Esophagus muscularis mucosa (tissue), 4 donors: ENCODE measurements around the gene DCAF15. TPM values are rescaled to one million over a fixed set of nuclear protein-coding genes. Genes with fewer than 3 reads are reported as not detected.

Source experiments
- DNase-seq: peaks from one replicate; pipeline ENCODE4 v3.0.0-alpha.2; 2017; ENCODE audit errors: extremely low spot score
- H3K27ac ChIP-seq, 4 donors: fragments of 200-600 bp; sonication (generic); replicated peaks in 1 of 4; 1 replicate in 3 of 4; 2 replicates in 1 of 4; pipeline ENCODE4 v1.5.1; 2016 to 2019; ENCODE audit warnings: mild to moderate bottlenecking in 1 of 4
- H3K27me3 ChIP-seq, 4 donors: fragments of 200-600 bp; sonication (generic); one replicate each; pipeline versions ENCODE4 v1.5.1 to v1.6.0; 2016 to 2019
- H3K36me3 ChIP-seq, 4 donors: fragments of 200-600 bp; sonication (generic); one replicate each; pipeline ENCODE4 v1.5.1; 2016 to 2019
- H3K4me1 ChIP-seq, 4 donors: fragments of 200-600 bp; sonication (generic); one replicate each; pipeline ENCODE4 v1.5.1; 2016 to 2019
- H3K4me3 ChIP-seq, 4 donors: fragments of 200-600 bp; sonication (generic); 1 replicate in 2 of 4; 2 replicates in 2 of 4; pipeline ENCODE4 v1.5.1; 2016 to 2019; ENCODE audit warnings: mild to moderate bottlenecking in 4 of 4, moderate library complexity in 1 of 4
- H3K9me3 ChIP-seq, 4 donors: fragments of 200-600 bp; sonication (generic); 1 replicate in 3 of 4; 2 replicates in 1 of 4; pipeline ENCODE4 v1.5.1; 2016 to 2019
- CTCF ChIP-seq, 3 experiments: fragments of 200-600 bp in 2 of 3; fragments of 450-650 bp in 1 of 3; sonication (generic) in 2 of 3; IDR thresholded peaks; one replicate each; pipeline ENCODE4 v1.5.1; 2017 to 2019; ENCODE audit warnings: antibody characterized with exemption in 3 of 3, mild to moderate bottlenecking in 2 of 3, moderate library complexity in 1 of 3
- EP300 ChIP-seq: sonication (generic); formaldehyde crosslinking; IDR thresholded peaks from one replicate; pipeline ENCODE4 v1.6.1; 2017; ENCODE audit warnings: antibody characterized with exemption
- POLR2A ChIP-seq: fragments of 450-650 bp; IDR thresholded peaks from one replicate; pipeline ENCODE4 v1.6.1; 2017; ENCODE audit warnings: antibody characterized with exemption, moderate library complexity, mild to moderate bottlenecking, low read depth
- POLR2AphosphoS5 ChIP-seq, 2 donors: sonication (generic); formaldehyde crosslinking; IDR thresholded peaks; one replicate each; pipeline ENCODE4 v1.6.1; 2017; ENCODE audit warnings: antibody characterized with exemption in 2 of 2
- WGBS: methylation state at CpG from one replicate; pipeline ENCODE4 v1.1.5; 2018; 5-methylcytosine and 5-hydroxymethylcytosine counted together
- intact Hi-C: fragments of 100-400 bp; cut with DNase I; formaldehyde crosslinking; loops from one replicate; pipeline ENCODE4 v1.15.1; 2023
- total RNA-seq, 4 donors: library from RNA; depleted of rRNA; stranded (reverse); fragments of >200 nt; gene quantifications; one replicate each; pipeline versions ENCODE4 v1.1.0 to v1.2.1, GENCODE V29; 2016

DCAF15 gene
- total RNA-seq, 4 donors from 2014 or later: 9.8 to 23.9 (median 13.4) TPM

DNA sequence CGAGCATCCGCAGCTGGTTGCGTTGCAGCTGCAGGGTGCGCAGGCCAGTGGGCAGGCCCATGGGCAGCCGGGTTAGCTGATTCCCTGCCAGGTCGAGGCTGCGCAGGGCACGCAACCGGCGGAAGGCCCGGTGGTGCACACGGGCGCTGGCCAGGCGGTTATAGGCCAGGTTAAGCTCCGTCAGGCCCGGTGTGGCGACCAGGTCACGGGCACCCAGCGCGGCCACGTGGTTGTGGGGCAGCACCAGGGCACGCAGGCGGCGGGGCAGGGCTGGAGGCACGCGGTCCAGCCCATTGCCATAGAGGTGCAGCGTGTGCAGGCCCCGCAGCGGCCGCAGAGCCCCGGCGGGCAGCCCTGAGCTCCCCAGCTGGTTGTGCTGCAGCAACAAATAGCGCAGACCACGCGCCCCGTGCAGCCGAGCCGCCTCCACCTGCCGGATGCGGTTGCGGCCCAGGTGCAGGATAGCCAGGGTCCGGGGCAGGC lies 19.4 kb upstream of the DCAF15 start:
- DNase-seq: no peak
- WGBS: 97% methylated on average over 7 of the region's 42 CpGs
- intact Hi-C loops: no loop called here

GRCh38 chr19:13934785-13935109 lies 17.6 kb upstream of the DCAF15 start:
- Histone ChIP-seq H3K36me3 (peaks cover 0 to 20% (median 16%) of the 10 kb centered on the region in 4 donors), H3K4me1 (peaks cover 0 to 14% (median 12%) of the 10 kb centered on the region in 4 donors), H3K4me3 (no peak overlapping the region), H3K9me3 (no peaks in the 10 kb centered on the region), H3K27me3 (peaks cover 0 to 59% (median 12%) of the 10 kb centered on the region in 4 donors), H3K27ac (no peak overlapping the region)
- TF ChIP-seq POLR2AphosphoS5 (IDR thresholded peaks at IDR 0.05) (no peak), CTCF (IDR thresholded peaks at IDR 0.05) (no peak), EP300 (no peak), POLR2A (no peak)
- WGBS: 87% methylated on average over 2 of the region's 2 CpGs
- no peak for DNase-seq
- intact Hi-C loops: no loop called here

More for the DNA sequence above, 19.4 kb upstream of the DCAF15 start:
- H3K9me3 ChIP-seq: no peaks in the 10 kb centered on the region
- TF ChIP-seq POLR2A (no peak), CTCF (IDR thresholded peaks at IDR 0.05) (no peak), EP300 (no peak), POLR2AphosphoS5 (IDR thresholded peaks at IDR 0.05) (no peak)
- H3K4me3 ChIP-seq: no peak overlapping the region
- H3K27ac ChIP-seq: no peak overlapping the region
- peaks cover 0 to 50% (median 12%) of the 10 kb centered on the region in 4 donors for H3K27me3 ChIP-seq
- H3K36me3 ChIP-seq: peaks cover 0 to 32% (median 21%) of the 10 kb centered on the region in 4 donors
- H3K4me1 ChIP-seq: peaks cover 0 to 6% (median 5%) of the 10 kb centered on the region in 4 donors

DNA sequence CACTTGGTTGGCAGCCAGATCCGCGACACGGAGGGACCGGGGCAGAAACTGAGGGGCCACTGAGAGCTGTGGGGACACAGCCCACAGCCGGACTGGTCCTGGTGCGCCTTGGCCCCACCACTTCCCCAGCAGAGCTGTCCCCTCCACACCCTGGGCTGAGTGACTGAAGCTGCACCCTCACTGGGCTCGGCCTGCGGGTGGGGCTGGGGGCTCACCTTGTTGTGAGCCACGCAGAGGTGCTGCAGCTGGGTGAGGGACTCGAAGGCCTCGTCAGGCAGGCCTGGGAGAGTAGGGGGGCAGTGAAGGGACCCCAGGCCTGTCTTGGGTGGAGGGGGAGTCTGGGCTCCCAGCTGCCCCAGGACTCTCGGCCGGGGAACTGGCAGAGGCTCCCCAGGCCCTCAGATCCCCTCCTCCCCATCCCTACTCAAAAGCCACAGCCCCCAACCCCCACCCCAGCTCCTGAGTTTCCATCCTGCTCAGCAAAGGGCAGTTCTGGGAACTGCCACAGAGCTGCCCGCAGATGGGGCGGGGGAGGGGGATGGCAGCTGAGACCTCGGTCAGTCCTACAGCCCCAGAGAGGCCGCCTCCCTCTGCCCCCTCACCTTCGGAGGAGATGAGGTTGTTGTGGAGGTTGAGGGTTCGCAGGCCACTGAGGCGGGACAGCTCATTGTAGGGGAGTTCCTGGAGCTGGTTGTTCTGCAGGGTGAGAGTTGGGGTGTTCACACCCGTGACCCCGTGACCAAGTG lies 16.4 kb upstream of the DCAF15 start:
- no peak overlapping the region for H3K27ac ChIP-seq
- intact Hi-C loops: no loop called here
- H3K27me3 ChIP-seq: peaks cover 0 to 59% (median 12%) of the 10 kb centered on the region in 4 donors
- peaks cover 0 to 9% (median 6%) of the 10 kb centered on the region in 4 donors for H3K36me3 ChIP-seq
- H3K9me3 ChIP-seq: no peaks in the 10 kb centered on the region
- H3K4me3 ChIP-seq: no peak overlapping the region
- peaks cover 0 to 14% (median 12%) of the 10 kb centered on the region in 4 donors for H3K4me1 ChIP-seq
- TF ChIP-seq POLR2A (no peak), CTCF (IDR thresholded peaks at IDR 0.05) (no peak), EP300 (no peak), POLR2AphosphoS5 (IDR thresholded peaks at IDR 0.05) (no peak)
- no peak for DNase-seq
- WGBS: 70% methylated on average over 13 of the region's 22 CpGs

- no peak overlapping the region for H3K27ac ChIP-seq
- H3K27me3 ChIP-seq: peaks cover 0 to 58% (median 12%) of the 10 kb centered on the region in 4 donors
- no peaks in the 10 kb centered on the region for H3K36me3 ChIP-seq
- intact Hi-C loops: no loop called here
- WGBS: 37% methylated on average over 5 of the region's 29 CpGs
- TF ChIP-seq CTCF (IDR thresholded peaks at IDR 0.05): no peak
- TF ChIP-seq EP300: no peak
- no peak for TF ChIP-seq POLR2AphosphoS5 (IDR thresholded peaks at IDR 0.05)
- TF ChIP-seq POLR2A: no peak
- H3K9me3 ChIP-seq: no peaks in the 10 kb centered on the region
- H3K4me1 ChIP-seq: peaks cover 0 to 14% (median 12%) of the 10 kb centered on the region in 4 donors
- DNase-seq: no peak
- H3K4me3 ChIP-seq: peak overlapping the region in 3 of 4 donors; percentile 8 to 27 (median 20)
Observed at GRCh38 chr19:13937479-13938300, 14.6 kb upstream of the DCAF15 start.
